ENCODE measurements around the gene IFT52.

Gene IFT52, protein sequence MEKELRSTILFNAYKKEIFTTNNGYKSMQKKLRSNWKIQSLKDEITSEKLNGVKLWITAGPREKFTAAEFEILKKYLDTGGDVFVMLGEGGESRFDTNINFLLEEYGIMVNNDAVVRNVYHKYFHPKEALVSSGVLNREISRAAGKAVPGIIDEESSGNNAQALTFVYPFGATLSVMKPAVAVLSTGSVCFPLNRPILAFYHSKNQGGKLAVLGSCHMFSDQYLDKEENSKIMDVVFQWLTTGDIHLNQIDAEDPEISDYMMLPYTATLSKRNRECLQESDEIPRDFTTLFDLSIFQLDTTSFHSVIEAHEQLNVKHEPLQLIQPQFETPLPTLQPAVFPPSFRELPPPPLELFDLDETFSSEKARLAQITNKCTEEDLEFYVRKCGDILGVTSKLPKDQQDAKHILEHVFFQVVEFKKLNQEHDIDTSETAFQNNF

DNA sequence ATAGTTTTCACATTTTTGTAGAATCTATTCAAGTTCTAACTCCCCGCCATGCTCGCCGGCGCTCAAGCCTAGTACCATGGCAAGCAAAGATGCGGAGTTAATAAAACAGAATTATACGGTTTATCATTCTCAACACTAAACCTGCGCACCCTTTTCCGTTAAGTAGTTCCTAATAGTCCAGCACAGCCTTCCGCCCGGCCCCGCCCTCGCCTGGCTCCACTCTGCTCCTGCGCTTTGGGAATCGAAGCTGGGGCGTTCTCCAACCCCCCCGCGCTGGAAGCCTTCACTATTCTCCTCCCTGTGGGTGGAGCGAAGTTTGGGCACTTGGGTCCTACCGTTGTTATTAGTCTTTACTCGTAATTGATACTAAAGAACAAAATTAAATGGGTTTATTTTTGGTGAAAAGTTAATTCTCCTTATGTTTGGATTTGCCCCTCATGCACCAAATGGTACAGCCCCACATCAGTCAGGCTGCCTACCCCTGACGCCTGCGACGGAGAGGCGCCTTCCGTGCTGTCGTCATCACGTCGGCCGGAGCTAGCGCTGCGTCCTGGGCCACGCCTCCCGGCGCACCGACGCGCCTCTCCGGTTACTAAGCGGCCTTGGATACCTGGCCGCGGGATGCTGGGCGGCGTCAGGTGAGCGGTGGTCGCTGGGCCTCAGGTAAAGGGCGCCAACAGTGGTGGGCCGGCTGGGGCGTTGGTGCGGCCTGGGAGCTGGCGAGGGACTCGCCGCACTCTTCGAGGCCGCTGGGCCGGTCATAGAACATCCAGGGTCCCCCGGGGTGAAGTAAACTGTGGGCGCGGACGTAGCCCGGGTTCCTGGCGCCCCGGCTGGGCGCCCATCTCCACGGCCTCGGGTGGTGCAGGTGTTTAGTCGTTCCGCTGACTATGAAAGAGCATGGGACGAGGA, at the start of gene IFT52:
Gene IFT52, plus strand, starts transcription at position 546 of the 912 bp plus-strand sequence. CDS start 3,762 bp downstream, outside the sequence.
- DNase-seq = peak; percentile 95

DNA sequence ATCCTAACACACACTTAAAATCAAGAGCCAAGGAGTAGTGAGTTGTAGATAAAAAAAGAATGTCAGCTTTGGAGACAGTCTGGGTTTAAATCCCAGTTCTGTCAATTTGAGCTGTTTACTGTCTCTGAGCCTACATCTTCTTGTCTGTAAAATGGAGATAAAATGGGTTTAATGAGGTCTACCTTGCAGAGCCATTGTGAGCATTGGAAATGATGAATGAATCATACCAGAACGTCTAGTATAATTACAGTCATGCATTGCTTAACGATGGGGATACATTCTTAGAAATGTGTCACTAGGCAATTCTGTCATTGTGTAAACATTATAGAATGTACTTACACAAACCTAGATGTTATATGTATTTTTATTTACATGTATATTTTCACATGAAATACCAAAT, 49.5 kb upstream of the IFT52 start:
- no peak for DNase-seq

DNA sequence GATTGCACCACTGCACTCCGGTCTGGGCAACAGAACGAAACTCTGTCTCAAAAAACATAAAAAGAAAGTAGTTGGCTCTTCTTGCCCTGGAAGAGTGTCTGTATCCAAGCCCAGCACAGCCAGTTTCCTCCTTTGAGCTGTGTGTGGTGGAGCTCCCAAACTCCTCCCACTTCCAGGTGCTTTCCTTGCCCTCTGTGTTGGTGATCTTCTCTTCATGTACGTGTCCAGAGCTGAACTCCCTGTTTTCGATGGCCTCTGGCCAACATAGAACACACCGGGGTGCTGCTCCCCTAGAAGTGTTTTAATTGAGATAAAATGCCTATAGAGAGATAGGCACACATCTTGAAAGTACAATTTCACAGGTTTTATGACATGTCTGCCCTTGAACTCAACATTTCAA, 48.6 kb upstream of the IFT52 start:
- DNase-seq = no peak

DNA sequence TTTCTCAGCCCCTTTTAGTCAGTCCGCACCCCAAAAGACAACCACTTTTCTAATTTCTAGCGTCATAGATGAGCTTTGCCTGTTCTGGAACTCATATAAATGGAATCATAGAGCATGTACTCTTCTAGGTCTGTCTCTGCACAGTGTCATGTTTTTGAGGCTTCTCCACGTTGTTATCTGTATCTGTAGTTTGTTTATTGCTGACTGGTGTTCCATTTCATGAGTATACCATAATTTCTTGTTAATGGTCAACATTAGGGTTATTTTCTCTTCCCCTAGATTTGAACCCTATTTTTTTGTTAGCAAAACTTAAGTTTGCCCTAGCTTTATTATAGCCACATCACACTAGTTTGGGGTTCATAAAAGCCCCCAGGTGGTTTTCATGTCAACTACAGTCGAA, 48.1 kb upstream of the IFT52 start:
- no peak for DNase-seq

DNA sequence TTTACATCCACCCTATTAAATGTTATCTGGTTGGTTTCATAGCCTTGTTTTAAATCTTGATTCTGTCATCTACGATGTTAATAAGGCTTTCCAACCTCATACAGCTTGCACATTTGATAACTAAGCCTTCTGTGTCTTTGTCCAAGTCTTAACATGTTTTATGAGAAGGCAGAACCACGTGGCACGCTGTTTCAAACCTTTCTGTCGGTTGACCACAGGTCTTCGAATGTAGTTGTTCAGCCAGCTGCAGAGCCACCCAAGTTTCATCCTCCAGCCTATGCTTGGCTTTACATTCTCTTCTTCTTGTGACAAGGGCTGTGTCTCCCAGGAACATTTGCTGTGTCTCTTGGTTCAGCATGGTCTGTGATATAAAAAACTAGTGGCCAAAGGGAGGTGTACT, 47.6 kb upstream of the IFT52 start:
- DNase-seq = no peak

DNA sequence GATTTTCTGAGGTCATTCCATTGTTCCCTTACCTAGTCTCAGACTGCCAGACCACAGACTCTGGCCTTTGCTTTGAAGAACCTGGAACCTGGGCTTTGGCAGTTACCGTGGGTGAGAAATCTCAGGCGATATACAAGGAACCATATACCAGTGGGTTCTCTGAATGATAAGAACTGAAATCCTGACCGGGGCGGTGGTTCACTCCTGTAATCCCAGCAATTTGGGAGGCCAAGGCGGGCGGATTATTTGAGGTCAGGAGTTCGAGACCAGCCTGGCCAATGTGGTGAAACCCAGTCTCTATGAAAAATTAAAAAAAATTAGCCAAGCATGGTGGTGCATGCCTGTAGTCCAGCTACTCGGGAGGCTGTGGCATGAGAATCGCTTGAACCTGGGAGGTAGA, 46.2 kb upstream of the IFT52 start:
- DNase-seq = no peak

DNA sequence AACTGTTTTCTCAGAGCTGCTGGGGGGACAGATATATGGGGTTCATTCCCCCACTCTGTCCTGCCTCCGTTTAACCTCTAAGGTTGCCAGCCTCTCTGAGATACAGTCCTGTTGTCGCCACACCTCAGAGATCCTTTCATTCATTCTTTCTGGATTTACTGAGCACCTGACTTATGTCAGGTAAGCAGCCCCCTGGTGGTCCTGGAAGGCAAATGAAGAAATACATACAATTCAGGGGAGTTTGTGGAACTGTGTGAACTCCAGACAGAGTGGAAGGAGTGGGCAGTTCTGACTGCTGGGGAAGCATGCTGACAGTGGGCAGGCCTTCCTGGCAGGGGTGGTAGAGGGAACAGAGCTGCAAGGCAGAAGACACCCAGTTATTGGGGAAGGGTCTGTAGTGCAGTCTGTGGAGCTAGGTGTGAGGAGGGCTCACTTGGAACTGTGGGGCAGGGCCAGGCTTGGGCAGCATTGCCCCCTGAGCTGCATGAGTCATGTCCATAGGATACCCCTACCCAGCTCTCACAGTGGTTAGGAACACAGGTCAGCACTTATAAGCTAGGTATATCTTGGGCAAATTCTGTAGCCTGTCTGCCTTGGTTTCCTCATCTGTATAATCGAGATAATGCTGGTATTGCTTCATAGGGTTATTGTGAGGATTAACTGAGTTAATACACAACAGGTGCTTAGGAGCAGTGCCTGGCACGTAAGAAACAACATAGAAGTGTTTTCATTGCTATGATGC, 44.7 kb upstream of the IFT52 start:
- DNase-seq = no peak

DNA sequence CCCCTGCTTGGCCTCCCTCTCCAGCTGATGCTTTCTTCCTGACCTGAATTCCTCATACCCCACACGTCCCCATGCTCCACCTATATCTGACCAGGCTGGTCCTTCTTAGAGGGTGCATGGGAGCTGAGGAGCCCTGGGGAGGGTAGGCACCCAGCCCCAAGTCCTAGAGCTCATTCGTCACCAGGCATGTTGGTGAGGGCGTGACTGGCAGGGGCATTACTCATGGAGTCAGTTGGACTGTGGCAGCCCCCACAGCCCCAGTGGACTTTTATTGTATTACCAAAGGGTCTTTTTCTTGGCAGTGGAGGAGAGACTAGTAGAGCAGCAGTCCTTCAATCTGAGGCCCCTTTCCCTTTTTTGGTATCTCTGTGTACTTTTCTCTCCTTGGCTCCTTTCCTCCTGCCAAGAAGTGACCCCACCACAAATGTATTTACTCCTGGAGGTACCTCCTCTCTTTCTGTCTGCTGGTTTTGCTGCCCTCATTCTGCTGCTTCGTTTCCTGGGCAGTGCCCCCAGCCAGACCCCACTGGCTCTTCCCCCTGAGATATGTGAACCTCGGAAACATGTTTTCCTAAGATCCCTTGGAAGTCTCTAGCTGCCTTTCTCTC, 42.4 kb upstream of the IFT52 start:
- DNase-seq = no peak

DNA sequence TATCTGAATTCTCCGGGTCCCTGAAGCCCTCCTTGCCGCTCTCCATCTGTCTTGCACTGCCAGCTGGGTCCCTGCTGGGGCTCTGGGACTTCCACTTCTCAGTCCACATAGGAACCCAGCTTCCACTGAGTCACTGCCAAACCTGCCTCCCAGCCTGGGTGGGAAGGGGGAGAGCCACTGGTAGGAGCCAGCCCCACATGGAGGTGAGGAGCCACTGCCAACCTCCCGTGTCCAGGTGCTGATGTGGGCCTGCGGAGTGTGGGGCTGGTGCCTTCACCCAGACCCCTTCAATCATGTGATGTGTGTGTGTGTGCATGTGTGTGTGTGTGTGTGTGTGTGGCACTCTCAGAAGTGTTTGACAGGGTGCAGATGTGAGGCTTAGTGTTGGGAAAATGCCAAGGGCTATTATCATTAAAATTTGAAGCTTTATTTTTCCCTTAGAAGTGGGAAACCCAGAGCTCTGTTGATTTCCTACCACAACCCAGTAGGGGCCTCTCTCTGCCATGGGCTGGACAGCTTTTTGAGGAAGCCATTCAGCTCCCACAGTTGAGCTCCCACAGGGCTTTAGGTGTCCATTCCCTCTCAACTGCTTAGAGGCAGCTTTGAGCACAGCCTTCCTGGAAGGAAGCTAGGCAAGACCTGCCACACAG, 41.2 kb upstream of the IFT52 start:
- DNase-seq = no peak

DNA sequence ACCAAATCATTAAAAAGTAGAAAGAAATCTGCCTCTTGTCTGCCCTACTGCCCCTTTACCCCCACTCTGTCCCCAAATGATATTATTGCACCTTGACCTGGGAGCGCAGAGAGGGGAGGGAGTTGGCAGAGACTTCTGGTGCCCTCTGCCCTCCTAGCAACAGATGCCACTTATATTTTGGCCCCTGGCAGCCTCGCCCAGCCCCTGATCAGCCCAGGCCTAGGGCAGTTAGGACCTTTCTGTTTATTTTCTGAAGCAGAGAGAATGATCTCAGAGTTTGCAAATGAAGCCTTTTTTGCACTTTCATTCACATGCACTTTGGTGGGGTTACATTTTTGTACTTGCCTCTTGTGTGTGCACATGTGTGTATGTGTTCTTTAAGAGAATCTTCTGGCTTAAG, 40.3 kb upstream of the IFT52 start:
- no peak for DNase-seq

DNA sequence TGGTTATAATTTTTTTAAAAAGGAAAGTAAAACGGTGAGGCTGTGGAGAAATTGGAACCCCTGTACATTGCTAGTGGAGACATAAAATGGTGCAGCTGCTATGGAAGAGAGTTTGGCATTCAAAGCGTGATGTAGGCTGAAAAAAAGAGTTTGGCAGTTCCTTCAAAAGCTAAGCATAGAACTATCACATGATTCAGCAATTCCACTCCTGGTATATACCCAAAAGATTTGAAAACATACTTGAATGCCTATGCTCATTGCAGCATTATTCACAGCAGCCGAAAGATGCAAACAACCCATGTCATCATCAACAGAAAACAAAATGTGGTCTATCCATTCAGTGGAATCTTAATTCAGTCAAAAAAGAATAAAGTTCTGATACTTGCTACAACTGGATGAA, 36.4 kb upstream of the IFT52 start:
- no peak for DNase-seq

DNA sequence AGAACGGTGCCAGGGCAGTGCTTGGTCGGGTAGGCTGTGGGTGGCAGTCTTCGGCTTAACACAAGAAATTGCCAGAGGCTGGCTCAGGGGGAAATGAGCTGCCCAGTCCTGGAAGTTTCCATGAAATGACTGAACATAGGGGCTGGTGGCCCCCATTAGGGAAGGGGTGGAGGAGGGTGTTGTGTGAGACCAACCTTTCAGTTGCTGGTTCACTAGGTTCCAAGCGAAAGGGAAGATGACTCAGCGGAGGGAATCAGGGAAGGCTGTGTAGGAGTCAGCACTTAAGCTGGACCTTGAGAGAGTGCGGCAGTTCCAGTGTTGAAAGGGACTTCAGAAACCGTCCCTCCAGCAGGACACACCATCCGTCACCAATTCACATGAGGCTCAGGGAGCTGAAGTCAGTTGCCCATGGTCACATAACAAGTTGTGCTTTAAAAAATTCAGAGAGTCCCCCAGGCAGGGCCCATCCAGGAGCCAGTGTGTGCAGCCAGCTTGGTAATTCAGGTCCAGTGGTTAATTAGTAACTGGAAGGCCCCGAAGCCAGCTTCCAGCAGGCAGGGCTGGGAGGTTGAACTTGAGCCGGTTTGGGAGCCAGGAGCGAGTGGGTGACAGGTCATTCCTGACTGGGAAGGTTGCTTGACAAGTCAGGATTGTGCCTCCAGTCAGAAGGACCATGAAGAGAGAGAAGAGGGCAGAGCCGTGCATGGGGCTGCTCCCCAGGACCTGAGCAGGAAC, 32.2 kb upstream of the IFT52 start, which contains the start of gene SGK2:
Gene SGK2, plus strand, starts transcription at position 616 of the 735 bp plus-strand sequence. CDS start 7,469 bp downstream, outside the sequence.
- DNase-seq = no peak

DNA sequence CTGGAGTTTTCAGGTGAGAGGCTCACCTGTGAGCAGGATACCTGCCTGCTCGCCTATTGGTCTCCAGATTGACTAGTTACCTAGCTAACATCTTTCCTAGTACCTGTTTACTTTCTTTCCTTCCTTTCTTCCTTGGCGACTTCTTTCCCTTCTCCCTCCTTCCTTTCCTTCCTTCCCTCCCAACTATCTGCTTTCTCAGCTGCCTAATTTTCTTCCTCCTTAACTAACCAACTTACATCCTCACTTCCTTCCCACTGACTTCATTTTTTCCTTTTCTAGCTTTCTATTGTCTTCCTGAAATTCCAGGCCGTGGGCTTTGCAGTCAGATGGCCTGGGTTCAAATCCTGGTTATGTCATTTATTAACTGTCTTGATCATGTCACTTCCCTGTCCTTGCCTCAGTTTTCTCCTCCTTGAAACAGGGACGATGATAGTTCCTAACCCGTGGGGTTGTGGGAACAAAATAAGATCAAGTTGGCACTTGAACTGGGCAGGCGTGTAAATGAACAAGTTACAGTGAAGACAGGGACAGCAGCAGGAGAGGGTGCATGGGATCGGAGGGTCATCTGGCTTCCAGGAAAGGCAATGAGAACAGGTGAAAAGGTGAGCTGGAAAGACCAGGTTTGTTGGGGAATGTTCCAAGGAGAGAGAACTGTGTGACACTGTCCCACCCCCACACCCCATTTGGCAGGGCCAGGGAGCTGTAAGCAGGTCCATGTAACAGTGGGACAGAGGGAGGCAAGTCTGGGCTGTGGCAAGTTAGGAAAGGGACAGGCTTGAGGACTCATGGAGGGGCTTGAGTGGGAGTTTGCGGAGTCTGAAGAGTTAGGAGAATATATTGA, 31.4 kb upstream of the IFT52 start:
- no peak for DNase-seq

DNA sequence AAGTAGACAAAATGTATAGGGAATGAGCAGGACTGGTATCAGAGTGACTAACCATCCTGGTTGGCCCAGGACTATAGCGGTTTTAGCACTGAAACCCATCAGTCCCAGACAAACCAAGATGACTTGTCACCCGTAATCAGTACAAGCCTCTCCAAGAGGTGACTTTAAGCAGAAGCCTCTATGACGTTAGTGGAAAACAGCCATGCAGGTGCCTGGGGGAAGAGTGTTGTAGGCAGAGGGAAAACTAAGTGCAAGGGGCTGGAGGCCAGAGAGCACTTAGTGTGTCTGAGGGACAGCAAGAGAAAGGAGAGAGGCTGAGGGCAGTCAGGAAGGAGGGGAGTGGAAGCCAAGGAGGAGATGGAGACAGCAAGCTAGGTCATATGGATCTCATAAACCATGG, 29.8 kb upstream of the IFT52 start:
- no peak for DNase-seq

DNA sequence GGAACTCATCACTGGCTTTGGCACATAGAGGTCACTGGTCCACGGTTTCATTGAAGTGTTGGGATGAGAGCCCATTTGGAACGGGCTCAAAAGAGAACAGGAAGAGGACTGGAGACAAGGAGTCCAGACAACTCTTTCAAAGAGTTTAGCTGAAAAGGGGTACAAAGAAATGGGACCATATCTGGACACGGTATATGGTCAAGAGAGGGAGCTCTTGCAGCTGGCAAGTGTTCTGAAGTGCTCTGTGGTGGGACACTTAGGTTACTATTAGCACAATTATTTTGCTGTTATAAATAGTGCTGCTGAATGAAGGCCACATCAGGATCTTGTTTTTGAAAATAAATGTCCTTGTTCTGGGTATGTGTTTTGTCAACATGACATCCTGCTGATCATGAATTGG, 27.3 kb upstream of the IFT52 start:
- DNase-seq = no peak

DNA sequence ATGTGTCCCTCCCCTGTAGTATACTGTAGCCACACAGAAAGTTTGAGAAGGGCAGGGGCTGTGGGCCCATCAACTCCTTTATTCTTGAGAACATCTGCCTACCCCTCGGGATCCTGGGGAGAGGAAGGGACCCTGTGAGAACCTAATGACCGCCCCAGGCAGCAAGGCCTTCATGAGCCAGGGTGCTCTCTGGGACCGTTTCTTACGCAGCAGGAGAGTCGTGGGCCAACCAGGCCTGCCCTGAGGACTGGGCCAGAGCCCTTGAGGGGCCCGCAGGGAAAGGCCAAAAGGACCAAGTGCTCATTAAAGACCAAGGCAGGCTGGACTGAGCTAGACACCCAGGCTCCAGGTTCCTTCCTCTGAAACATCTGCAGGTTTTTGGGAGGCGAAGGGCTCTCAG, 26.7 kb upstream of the IFT52 start:
- DNase-seq = no peak

DNA sequence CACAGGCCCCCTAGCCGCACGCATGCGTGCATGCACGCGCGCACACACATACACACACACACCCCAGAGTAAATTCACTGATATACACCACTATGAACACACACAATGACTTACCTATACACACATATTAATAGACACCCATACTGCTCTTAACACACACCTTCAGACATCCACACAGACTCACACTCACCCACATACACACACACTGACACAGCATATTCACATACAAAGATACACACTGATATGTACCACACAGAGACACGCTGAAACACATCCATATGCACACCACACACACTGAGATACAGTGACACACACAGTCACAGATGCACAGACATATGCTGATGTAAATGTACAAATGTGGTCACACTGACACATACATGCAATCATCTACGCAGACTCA, 26.3 kb upstream of the IFT52 start:
- no peak for DNase-seq

DNA sequence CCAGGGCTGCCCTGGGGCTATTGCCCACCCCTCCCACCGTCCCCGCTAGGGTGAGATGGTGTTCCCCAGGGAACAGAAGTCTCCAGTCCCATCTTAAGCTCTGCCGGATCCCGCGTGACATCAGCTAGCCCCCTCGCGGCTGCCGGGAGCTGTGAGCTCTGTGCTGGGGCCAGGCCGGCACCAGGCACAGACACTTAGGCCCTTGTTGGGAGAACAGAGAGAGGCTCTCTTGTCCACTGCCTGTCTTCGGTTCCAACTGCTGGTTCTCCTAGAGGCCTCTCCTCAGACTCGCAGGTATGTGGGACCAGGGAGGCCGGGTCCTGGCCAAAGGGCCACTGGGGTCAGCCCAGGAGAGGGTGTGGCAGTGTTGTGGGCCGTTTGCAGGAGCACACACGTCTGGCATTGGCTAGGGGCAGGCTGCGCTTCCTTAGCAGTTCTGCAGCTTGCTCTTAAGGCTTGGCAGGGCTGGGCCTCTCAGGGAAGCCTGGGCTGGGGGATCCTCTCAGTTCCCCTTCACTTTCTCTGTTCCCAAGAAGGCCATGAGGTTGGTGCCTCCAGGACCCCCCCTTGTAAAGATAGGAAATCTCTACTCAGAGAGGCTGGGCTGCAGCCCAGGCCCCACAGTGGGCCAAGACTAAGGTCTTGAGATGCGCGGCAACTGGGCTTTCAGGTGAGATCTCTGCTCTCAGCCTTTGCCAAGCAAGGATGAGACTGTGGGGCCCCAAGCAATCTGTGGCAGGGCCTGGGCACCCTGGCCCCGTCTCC, 25.6 kb upstream of the IFT52 start:
- DNase-seq = no peak

DNA sequence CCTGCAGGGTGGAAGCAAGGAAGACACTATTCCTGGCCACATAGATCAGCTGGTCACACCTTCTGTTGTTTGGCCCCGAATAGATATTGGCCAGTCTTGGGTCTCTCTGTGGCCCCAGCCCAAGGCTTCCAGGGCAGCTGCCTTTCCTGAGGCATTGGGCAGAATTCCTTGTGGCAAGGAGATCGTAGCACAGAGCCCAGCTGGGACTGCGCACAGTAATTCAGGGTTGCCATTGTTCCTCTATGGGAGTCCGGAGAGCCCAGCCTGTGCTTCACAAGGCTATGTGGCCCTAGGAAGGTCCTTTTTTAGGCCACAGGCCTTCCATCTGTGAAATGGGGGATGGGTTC, 25.0 kb upstream of the IFT52 start:
- no peak for DNase-seq

DNA sequence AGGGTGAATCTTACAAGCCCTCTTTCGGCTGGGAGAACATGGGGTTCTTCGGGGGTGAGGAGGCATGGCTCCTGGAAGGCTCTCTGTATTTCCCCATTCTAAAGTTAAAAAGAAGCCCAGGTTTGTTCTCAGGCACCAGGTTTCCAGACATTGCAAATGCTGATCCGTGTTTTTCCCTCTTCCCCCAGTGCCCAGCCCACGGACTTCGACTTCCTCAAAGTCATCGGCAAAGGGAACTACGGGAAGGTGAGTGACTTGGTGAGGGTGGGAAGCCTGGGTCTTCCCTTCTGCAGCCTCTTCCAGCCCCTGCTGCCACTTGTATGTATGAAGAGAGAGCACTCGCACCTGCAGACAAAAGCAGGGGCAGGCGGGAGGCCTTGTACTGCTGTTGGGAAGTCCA, 23.3 kb upstream of the IFT52 start:
- no peak for DNase-seq

Measured in NCI-H1105 (cell line).